Activated CD8-positive, alpha-beta memory T cell treated with anti-CD3 and anti-CD28 coated beads, Interleukin-2, amount 50 U/mL, for 24 hours (primary cell): ENCODE measurements around the gene VCX2.
"Not testable (repeated sequence)": the region's sequence is repeated elsewhere in the genome, so short reads cannot be mapped to it uniquely, and the experiment has no call there.

ENCODE experiments used
- DNase-seq: peaks from one replicate; pipeline ENCODE4 v3.0.0-alpha.2; 2020; ENCODE audit errors: extremely low read depth

VCX2 gene

GRCh38 chrX:8171169-8171568 is at the start of gene VCX2:
Gene VCX2, minus strand, starts transcription at chrX:8171267. Its CDS starts 624 bp downstream, at chrX:8170643.
- DNase-seq, result not testable (repeated sequence)

GRCh38 chrX:8204943-8205342 is 33.9 kb upstream of the VCX2 start:
- DNase-seq, result no peak

- no peak for DNase-seq
Observed at GRCh38 chrX:8204169-8204935, 33.3 kb upstream of the VCX2 start.

- DNase-seq, result no peak
Observed at GRCh38 chrX:8201896-8202331, 30.8 kb upstream of the VCX2 start.

GRCh38 chrX:8196776-8197175 is 25.7 kb upstream of the VCX2 start:
- no peak for DNase-seq

- DNase-seq, result no peak
Observed at GRCh38 chrX:8194216-8194615, 23.1 kb upstream of the VCX2 start.

GRCh38 chrX:8192276-8192675 is 21.2 kb upstream of the VCX2 start:
- no peak for DNase-seq

GRCh38 chrX:8191022-8191421 is 20.0 kb upstream of the VCX2 start:
- DNase-seq, result no peak

GRCh38 chrX:8190341-8190830 is 19.3 kb upstream of the VCX2 start:
- DNase-seq, result no peak

GRCh38 chrX:8189096-8189830 is 18.2 kb upstream of the VCX2 start:
- no peak for DNase-seq

- no peak for DNase-seq
Observed at GRCh38 chrX:8183346-8183745, 12.3 kb upstream of the VCX2 start.

- no peak for DNase-seq
Observed at GRCh38 chrX:8179656-8180055, 8.6 kb upstream of the VCX2 start.

GRCh38 chrX:8154011-8154410 is 17.1 kb downstream of the VCX2 start:
- not testable (repeated sequence) for DNase-seq

GRCh38 chrX:8147226-8147625 is 23.8 kb downstream of the VCX2 start:
- no peak for DNase-seq

GRCh38 chrX:8144925-8145324 is 26.1 kb downstream of the VCX2 start:
- no peak for DNase-seq

GRCh38 chrX:8141896-8142295 is 29.2 kb downstream of the VCX2 start:
- no peak for DNase-seq

- DNase-seq, result no peak
Observed at GRCh38 chrX:8140986-8141744, 29.9 kb downstream of the VCX2 start.

GRCh38 chrX:8139716-8140115 is 31.4 kb downstream of the VCX2 start:
- DNase-seq, result no peak

GRCh38 chrX:8138252-8138651 is 32.8 kb downstream of the VCX2 start:
- DNase-seq, result no peak

GRCh38 chrX:8126648-8127047 is 44.4 kb downstream of the VCX2 start:
- DNase-seq, result no peak

GRCh38 chrX:8126092-8126491 is 45.0 kb downstream of the VCX2 start:
- no peak for DNase-seq

GRCh38 chrX:8125566-8125965 is 45.5 kb downstream of the VCX2 start:
- DNase-seq, result no peak
